Activated CD8-positive, alpha-beta memory T cell treated with anti-CD3 and anti-CD28 coated beads for 24 hours (primary cell): Measurements from ENCODE around the gene HPSE2.
"Not testable (repeated sequence)": the region's sequence is repeated elsewhere in the genome, so short reads cannot be mapped to it uniquely, and the experiment has no call there.

ENCODE experiments used
- DNase-seq: peaks from one replicate; pipeline ENCODE4 v3.0.0-alpha.2; 2020

Gene HPSE2

GRCh38 chr10:98609265-98609664 lies 626.4 kb downstream of the HPSE2 start:
- no peak for DNase-seq

- no peak for DNase-seq
Observed at GRCh38 chr10:98608411-98608810, 627.2 kb downstream of the HPSE2 start.

GRCh38 chr10:98602224-98602623 lies 633.4 kb downstream of the HPSE2 start:
- no peak for DNase-seq

GRCh38 chr10:98599032-98599610 lies 636.5 kb downstream of the HPSE2 start:
- no peak for DNase-seq

GRCh38 chr10:98596404-98596803 lies 639.2 kb downstream of the HPSE2 start:
- DNase-seq, result no peak

- no peak for DNase-seq
Observed at GRCh38 chr10:98589691-98590090, 646.0 kb downstream of the HPSE2 start.

GRCh38 chr10:98589007-98589406 lies 646.6 kb downstream of the HPSE2 start:
- no peak for DNase-seq

GRCh38 chr10:98587156-98587837 lies 648.4 kb downstream of the HPSE2 start:
- no peak for DNase-seq

- DNase-seq, result no peak
Observed at GRCh38 chr10:98586096-98586495, 649.6 kb downstream of the HPSE2 start.

- no peak for DNase-seq
Observed at GRCh38 chr10:98582363-98582762, 653.3 kb downstream of the HPSE2 start.

GRCh38 chr10:98577578-98577977 lies 658.1 kb downstream of the HPSE2 start:
- DNase-seq, result no peak

- DNase-seq, result no peak
Observed at GRCh38 chr10:98577168-98577567, 658.5 kb downstream of the HPSE2 start.

- no peak for DNase-seq
Observed at GRCh38 chr10:98576096-98576495, 659.6 kb downstream of the HPSE2 start.

- no peak for DNase-seq
Observed at GRCh38 chr10:98572594-98572993, 663.1 kb downstream of the HPSE2 start.

- DNase-seq, result no peak
Observed at GRCh38 chr10:98570834-98571233, 664.8 kb downstream of the HPSE2 start.

GRCh38 chr10:98569853-98570252 lies 665.8 kb downstream of the HPSE2 start:
- DNase-seq, result no peak

GRCh38 chr10:98568551-98568950 lies 667.1 kb downstream of the HPSE2 start:
- no peak for DNase-seq

- DNase-seq, result no peak
Observed at GRCh38 chr10:98567391-98568133, 668.1 kb downstream of the HPSE2 start.

GRCh38 chr10:98563811-98564210 lies 671.8 kb downstream of the HPSE2 start:
- DNase-seq, result no peak

GRCh38 chr10:98560565-98560964 lies 675.1 kb downstream of the HPSE2 start:
- no peak for DNase-seq

GRCh38 chr10:98556061-98556460 lies 679.6 kb downstream of the HPSE2 start:
- no peak for DNase-seq

GRCh38 chr10:98555021-98555619 lies 680.5 kb downstream of the HPSE2 start:
- DNase-seq, result no peak

GRCh38 chr10:98541561-98541960 lies 694.1 kb downstream of the HPSE2 start:
- not testable (repeated sequence) for DNase-seq

- DNase-seq, result no peak
Observed at GRCh38 chr10:98539578-98539977, 696.1 kb downstream of the HPSE2 start.
